ENCODE measurements around the gene NELL1.
A peak's percentile ranks its signal among the peaks of the same experiment; 100 is the strongest.

The NELL1 gene

GRCh38 chr11:21511835-21512440, 842.6 kb downstream of the NELL1 start:
- TF ChIP-seq POLR2A (IDR thresholded peaks at IDR 0.05; ENCODE audit: low read depth, low read length): no peak
- TF ChIP-seq POLR2AphosphoS5 (IDR thresholded peaks at IDR 0.05; ENCODE audit: low read depth, low read length): no peak
- no peak for TF ChIP-seq SPI1 (IDR thresholded peaks at IDR 0.05; ENCODE audit: low read depth, low read length)
- TF ChIP-seq POU2F2 (IDR thresholded peaks at IDR 0.05; ENCODE audit: low read depth, low read length): no peak
- no peak for TF ChIP-seq TAF1 (IDR thresholded peaks at IDR 0.05; ENCODE audit: low read depth, low read length)
- no peak for TF ChIP-seq PAX5 (IDR thresholded peaks at IDR 0.05; ENCODE audit: insufficient read depth, low read length, severe bottlenecking)
- peak; percentile 93 for FAIRE-seq
- DNase-seq (ENCODE audit: insufficient read length, low spot score): peak; percentile 3

DNA sequence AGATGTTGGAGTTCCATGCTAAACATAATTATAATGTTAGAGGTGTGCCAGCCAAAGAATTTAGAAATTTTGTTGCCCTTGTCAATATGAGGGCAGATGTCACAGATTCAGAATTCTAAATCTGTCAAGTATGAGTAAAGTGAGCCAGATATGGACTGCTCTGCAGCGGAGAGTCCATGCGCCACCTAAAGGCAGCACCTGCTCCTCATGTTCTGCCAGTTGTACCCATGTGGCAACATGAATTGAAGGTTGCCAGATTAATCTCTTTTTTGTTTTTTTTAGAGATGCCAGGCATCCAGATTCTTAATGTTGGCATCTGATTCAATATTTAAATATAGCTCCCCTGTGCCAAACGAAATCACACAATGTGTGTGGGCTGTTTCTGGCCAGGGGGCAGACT, 844.9 kb downstream of the NELL1 start:
- no peak for DNase-seq (ENCODE audit: insufficient read length, low spot score)
- FAIRE-seq: no peak
- TF ChIP-seq POU2F2 (IDR thresholded peaks at IDR 0.05; ENCODE audit: low read depth, low read length): no peak
- TF ChIP-seq POLR2AphosphoS5 (IDR thresholded peaks at IDR 0.05; ENCODE audit: low read depth, low read length): no peak
- no peak for TF ChIP-seq POLR2A (IDR thresholded peaks at IDR 0.05; ENCODE audit: low read depth, low read length)
- no peak for TF ChIP-seq TAF1 (IDR thresholded peaks at IDR 0.05; ENCODE audit: low read depth, low read length)
- no peak for TF ChIP-seq SPI1 (IDR thresholded peaks at IDR 0.05; ENCODE audit: low read depth, low read length)
- TF ChIP-seq PAX5 (IDR thresholded peaks at IDR 0.05; ENCODE audit: insufficient read depth, low read length, severe bottlenecking): no peak

- TF ChIP-seq SPI1 (IDR thresholded peaks at IDR 0.05; ENCODE audit: low read depth, low read length) (no peak), TAF1 (IDR thresholded peaks at IDR 0.05; ENCODE audit: low read depth, low read length) (no peak), POU2F2 (IDR thresholded peaks at IDR 0.05; ENCODE audit: low read depth, low read length) (no peak), POLR2AphosphoS5 (IDR thresholded peaks at IDR 0.05; ENCODE audit: low read depth, low read length) (no peak), PAX5 (IDR thresholded peaks at IDR 0.05; ENCODE audit: insufficient read depth, low read length, severe bottlenecking) (no peak), POLR2A (IDR thresholded peaks at IDR 0.05; ENCODE audit: low read depth, low read length) (no peak)
- FAIRE-seq: no peak
- no peak for DNase-seq (ENCODE audit: insufficient read length, low spot score)
These were observed 850.9 kb downstream of the NELL1 start for GRCh38 chr11:21520244-21520643.

- no peak for TF ChIP-seq POU2F2 (IDR thresholded peaks at IDR 0.05; ENCODE audit: low read depth, low read length)
- no peak for TF ChIP-seq POLR2A (IDR thresholded peaks at IDR 0.05; ENCODE audit: low read depth, low read length)
- DNase-seq (ENCODE audit: insufficient read length, low spot score) (no peak), FAIRE-seq (no peak)
These were observed 859.8 kb downstream of the NELL1 start for GRCh38 chr11:21529187-21529586.

- FAIRE-seq (no peak), DNase-seq (ENCODE audit: insufficient read length, low spot score) (no peak)
- no peak for TF ChIP-seq SPI1 (IDR thresholded peaks at IDR 0.05; ENCODE audit: low read depth, low read length)
- TF ChIP-seq POLR2A (IDR thresholded peaks at IDR 0.05; ENCODE audit: low read depth, low read length): no peak
- TF ChIP-seq PAX5 (IDR thresholded peaks at IDR 0.05; ENCODE audit: insufficient read depth, low read length, severe bottlenecking): no peak
- no peak for TF ChIP-seq POLR2AphosphoS5 (IDR thresholded peaks at IDR 0.05; ENCODE audit: low read depth, low read length)
- TF ChIP-seq TAF1 (IDR thresholded peaks at IDR 0.05; ENCODE audit: low read depth, low read length): no peak
- TF ChIP-seq POU2F2 (IDR thresholded peaks at IDR 0.05; ENCODE audit: low read depth, low read length): no peak
These were observed 864.9 kb downstream of the NELL1 start for GRCh38 chr11:21534288-21534687.

DNA sequence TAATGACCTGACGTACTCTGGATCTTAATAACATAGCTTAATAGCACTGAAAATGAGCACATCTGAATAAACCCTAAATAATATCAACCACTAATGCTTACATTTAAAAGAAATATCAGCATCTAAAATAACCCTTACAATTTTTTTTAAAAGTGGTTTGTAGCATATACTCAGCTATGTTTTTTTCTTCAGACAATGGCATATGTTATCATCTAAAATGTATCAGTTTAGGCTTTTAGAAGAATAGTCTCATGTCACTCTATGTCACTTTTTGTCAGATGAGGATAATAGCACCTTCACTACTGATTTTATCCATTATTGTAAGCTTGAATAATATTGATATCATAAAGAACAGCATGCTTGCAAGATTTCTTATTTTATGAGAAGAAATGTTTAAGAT, 868.6 kb downstream of the NELL1 start:
- DNase-seq (ENCODE audit: insufficient read length, low spot score) (no peak), FAIRE-seq (no peak)
- no peak for TF ChIP-seq POLR2A (IDR thresholded peaks at IDR 0.05; ENCODE audit: low read depth, low read length)
- no peak for TF ChIP-seq POLR2AphosphoS5 (IDR thresholded peaks at IDR 0.05; ENCODE audit: low read depth, low read length)
- TF ChIP-seq PAX5 (IDR thresholded peaks at IDR 0.05; ENCODE audit: insufficient read depth, low read length, severe bottlenecking): no peak
- no peak for TF ChIP-seq TAF1 (IDR thresholded peaks at IDR 0.05; ENCODE audit: low read depth, low read length)
- no peak for TF ChIP-seq SPI1 (IDR thresholded peaks at IDR 0.05; ENCODE audit: low read depth, low read length)
- no peak for TF ChIP-seq POU2F2 (IDR thresholded peaks at IDR 0.05; ENCODE audit: low read depth, low read length)

DNA sequence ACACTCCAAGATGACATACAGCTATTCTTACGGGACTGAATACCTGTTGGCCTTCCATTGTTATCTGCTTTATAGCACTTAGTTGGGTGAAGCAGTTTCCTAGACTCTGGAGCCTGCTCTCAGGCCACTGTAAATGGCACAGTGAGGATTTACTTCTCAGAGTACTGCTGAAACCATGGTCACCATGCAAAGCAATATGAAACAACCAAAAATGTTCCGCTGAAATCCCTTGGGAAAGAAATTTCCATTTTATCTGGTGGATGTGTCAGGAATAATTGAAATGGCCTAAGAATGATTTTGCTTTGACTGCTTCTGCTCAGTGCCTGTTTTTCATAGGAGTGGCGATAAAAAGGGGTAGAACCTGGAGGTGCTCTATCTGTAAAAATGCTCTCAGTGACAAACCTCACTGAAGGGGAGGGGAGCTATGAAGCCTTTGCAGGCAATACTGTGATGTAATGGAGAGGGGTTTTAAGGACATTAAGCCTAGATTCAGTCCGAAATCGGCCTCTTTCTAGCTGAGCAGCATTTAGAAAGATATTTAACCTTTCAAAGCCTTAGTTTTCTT, 871.9 kb downstream of the NELL1 start:
- TF ChIP-seq POU2F2 (IDR thresholded peaks at IDR 0.05; ENCODE audit: low read depth, low read length) (no peak), POLR2AphosphoS5 (IDR thresholded peaks at IDR 0.05; ENCODE audit: low read depth, low read length) (no peak), PAX5 (IDR thresholded peaks at IDR 0.05; ENCODE audit: insufficient read depth, low read length, severe bottlenecking) (no peak), POLR2A (IDR thresholded peaks at IDR 0.05; ENCODE audit: low read depth, low read length) (no peak), TAF1 (IDR thresholded peaks at IDR 0.05; ENCODE audit: low read depth, low read length) (no peak), SPI1 (IDR thresholded peaks at IDR 0.05; ENCODE audit: low read depth, low read length) (no peak)
- no peak for FAIRE-seq
- no peak for DNase-seq (ENCODE audit: insufficient read length, low spot score)

DNA sequence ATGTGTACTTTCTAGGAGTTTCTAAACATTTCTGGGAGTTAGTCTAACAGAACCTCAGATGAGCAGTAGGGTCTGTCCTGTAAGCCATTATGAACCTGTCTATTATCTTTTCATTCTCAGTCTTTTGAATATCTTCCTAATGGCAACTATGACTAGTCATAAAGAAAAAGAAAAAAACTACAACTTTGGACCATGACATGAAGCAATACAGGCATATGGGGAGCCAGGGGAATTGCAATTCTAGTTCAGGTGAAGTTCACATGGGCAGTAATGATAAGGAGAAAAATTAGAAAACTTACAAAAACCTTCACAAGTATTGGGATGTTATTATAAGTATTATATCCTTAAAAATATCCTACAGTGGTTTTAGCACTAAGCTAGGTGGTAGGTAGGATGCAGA, 874.5 kb downstream of the NELL1 start:
- FAIRE-seq (no peak), DNase-seq (ENCODE audit: insufficient read length, low spot score) (no peak)
- TF ChIP-seq POLR2A (IDR thresholded peaks at IDR 0.05; ENCODE audit: low read depth, low read length) (no peak), SPI1 (IDR thresholded peaks at IDR 0.05; ENCODE audit: low read depth, low read length) (no peak), PAX5 (IDR thresholded peaks at IDR 0.05; ENCODE audit: insufficient read depth, low read length, severe bottlenecking) (no peak), POLR2AphosphoS5 (IDR thresholded peaks at IDR 0.05; ENCODE audit: low read depth, low read length) (no peak), POU2F2 (IDR thresholded peaks at IDR 0.05; ENCODE audit: low read depth, low read length) (no peak)

DNA sequence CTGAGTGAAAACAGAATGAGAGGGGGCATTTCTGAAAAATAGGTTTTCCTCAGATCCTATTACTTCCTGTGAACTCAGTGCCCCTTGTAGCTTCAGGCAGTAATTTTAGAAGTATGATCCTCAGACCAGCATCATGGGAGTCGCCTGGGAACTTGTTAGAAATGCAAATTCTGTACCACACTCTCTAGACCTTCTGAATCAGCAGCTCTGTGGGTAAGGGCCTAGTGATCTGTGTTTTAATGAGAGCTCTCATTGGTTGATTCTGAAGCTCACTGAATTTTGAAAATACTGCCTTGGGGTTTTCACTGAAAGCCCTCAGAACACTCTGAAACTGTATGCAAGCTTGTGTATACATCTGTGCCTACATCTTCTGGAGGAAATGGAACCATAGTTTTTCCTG, 876.3 kb downstream of the NELL1 start:
- no peak for TF ChIP-seq TAF1 (IDR thresholded peaks at IDR 0.05; ENCODE audit: low read depth, low read length)
- no peak for TF ChIP-seq SPI1 (IDR thresholded peaks at IDR 0.05; ENCODE audit: low read depth, low read length)
- TF ChIP-seq PAX5 (IDR thresholded peaks at IDR 0.05; ENCODE audit: insufficient read depth, low read length, severe bottlenecking): no peak
- TF ChIP-seq POLR2AphosphoS5 (IDR thresholded peaks at IDR 0.05; ENCODE audit: low read depth, low read length): no peak
- TF ChIP-seq POLR2A (IDR thresholded peaks at IDR 0.05; ENCODE audit: low read depth, low read length): no peak
- no peak for TF ChIP-seq POU2F2 (IDR thresholded peaks at IDR 0.05; ENCODE audit: low read depth, low read length)
- no peak for FAIRE-seq
- DNase-seq (ENCODE audit: insufficient read length, low spot score): no peak

DNA sequence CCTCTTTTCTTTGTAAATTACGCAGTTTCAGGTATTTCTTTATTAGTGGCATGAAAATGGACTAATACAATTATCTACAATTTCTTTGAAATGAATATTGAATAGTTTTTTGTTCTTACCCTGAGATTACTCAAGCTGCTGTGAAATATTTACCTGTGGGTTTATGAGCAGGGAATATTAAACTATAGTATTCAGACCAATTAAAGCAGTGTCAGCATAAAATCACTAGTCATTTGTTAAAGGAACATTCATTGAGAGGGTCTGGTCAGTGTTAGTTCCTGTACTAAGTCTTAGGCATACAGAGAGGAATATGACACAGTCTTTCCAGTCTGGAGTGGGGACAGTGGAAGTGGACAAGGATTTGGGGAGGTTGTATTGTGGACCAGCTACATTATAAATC, 877.3 kb downstream of the NELL1 start:
- no peak for FAIRE-seq

More for the DNA sequence above, 877.3 kb downstream of the NELL1 start:
- DNase-seq (ENCODE audit: insufficient read length, low spot score): no peak
- TF ChIP-seq SPI1 (IDR thresholded peaks at IDR 0.05; ENCODE audit: low read depth, low read length) (no peak), POLR2A (IDR thresholded peaks at IDR 0.05; ENCODE audit: low read depth, low read length) (no peak), TAF1 (IDR thresholded peaks at IDR 0.05; ENCODE audit: low read depth, low read length) (no peak), POLR2AphosphoS5 (IDR thresholded peaks at IDR 0.05; ENCODE audit: low read depth, low read length) (no peak), PAX5 (IDR thresholded peaks at IDR 0.05; ENCODE audit: insufficient read depth, low read length, severe bottlenecking) (no peak), POU2F2 (IDR thresholded peaks at IDR 0.05; ENCODE audit: low read depth, low read length) (no peak)
